Hepatocyte (in vitro differentiated cells): ENCODE results near the gene PCDHB10.
"Not testable (repeated sequence)": the region's sequence is repeated elsewhere in the genome, so short reads cannot be mapped to it uniquely, and the experiment has no call there.

Experiments
- CTCF ChIP-seq: fragments of 200-600 bp; sonication (generic); IDR thresholded peaks from 2 replicates; pipeline ENCODE4 v1.5.1; 2016; ENCODE audit warnings: antibody characterized with exemption, mild to moderate bottlenecking; ENCODE audit not compliant: poor library complexity
- EZH2 ChIP-seq: fragments of 200-600 bp; sonication (generic); IDR thresholded peaks from 2 replicates; pipeline ENCODE4 v1.6.1; 2016; ENCODE audit warnings: antibody characterized with exemption, mild to moderate bottlenecking, borderline replicate concordance

- not testable (repeated sequence) for TF ChIP-seq EZH2, CTCF
Measured at GRCh38 chr5:141152096-141152495, 40.1 kb upstream of the PCDHB10 start.
